PC-9 (cell line): Measurements from ENCODE around the gene CIRBP.

Experiments used
- EZH2 ChIP-seq: fragments of 200-600 bp; sonication (generic); IDR thresholded peaks from 2 replicates; pipeline ENCODE4 v1.8.0; 2017; ENCODE audit warnings: antibody characterized with exemption, low read depth
- TF ChIP-seq, protein P1 (sequence below): fragments of 200-600 bp; sonication (generic); conservative IDR thresholded peaks from 2 replicates; pipeline ENCODE4 v1.6.1; 2017; ENCODE audit warnings: mixed run types, antibody characterized with exemption, mild to moderate bottlenecking, moderate library complexity

- no peak for TF ChIP-seq EZH2
- TF ChIP-seq, protein P1, sequence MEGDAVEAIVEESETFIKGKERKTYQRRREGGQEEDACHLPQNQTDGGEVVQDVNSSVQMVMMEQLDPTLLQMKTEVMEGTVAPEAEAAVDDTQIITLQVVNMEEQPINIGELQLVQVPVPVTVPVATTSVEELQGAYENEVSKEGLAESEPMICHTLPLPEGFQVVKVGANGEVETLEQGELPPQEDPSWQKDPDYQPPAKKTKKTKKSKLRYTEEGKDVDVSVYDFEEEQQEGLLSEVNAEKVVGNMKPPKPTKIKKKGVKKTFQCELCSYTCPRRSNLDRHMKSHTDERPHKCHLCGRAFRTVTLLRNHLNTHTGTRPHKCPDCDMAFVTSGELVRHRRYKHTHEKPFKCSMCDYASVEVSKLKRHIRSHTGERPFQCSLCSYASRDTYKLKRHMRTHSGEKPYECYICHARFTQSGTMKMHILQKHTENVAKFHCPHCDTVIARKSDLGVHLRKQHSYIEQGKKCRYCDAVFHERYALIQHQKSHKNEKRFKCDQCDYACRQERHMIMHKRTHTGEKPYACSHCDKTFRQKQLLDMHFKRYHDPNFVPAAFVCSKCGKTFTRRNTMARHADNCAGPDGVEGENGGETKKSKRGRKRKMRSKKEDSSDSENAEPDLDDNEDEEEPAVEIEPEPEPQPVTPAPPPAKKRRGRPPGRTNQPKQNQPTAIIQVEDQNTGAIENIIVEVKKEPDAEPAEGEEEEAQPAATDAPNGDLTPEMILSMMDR: no peak
Observed at GRCh38 chr19:1240925-1241324, 28.2 kb upstream of the CIRBP start.
